ENCODE data around the gene CDT1.

Gene CDT1

GRCh38 chr16:88838566-88838965 is 35.0 kb downstream of the CDT1 start:
- Histone ChIP-seq H3K9ac (ENCODE audit: low read depth in 1 of 2, low read length in 2 of 2) (no peak overlapping the region), H3K36me3 (ENCODE audit: control insufficient read depth in 2 of 2, insufficient read depth in 2 of 2, low read length in 2 of 2) (peaks cover 17 to 26% of the 10 kb centered on the region in 2 donors), H3K4me1 (ENCODE audit: control insufficient read depth in 2 of 2, insufficient read depth in 2 of 2, low read length in 2 of 2) (no peaks in the 10 kb centered on the region), H3K27me3 (ENCODE audit: control insufficient read depth in 2 of 2, insufficient read depth in 2 of 2, low read length in 2 of 2) (no peaks in the 10 kb centered on the region), H3K4me3 (ENCODE audit: low read length in 2 of 2) (no peak overlapping the region), H3K9me3 (ENCODE audit: control insufficient read depth in 2 of 2, low read length in 2 of 2) (no peaks in the 10 kb centered on the region), H3K27ac (ENCODE audit: low read depth in 2 of 2, low read length in 2 of 2) (no peak overlapping the region)

GRCh38 chr16:88839026-88839529 is 35.5 kb downstream of the CDT1 start:
- H3K4me3 ChIP-seq (ENCODE audit: low read length in 2 of 2), result no peak overlapping the region
- H3K9me3 ChIP-seq (ENCODE audit: control insufficient read depth in 2 of 2, low read length in 2 of 2), result no peaks in the 10 kb centered on the region
- H3K4me1 ChIP-seq (ENCODE audit: control insufficient read depth in 2 of 2, insufficient read depth in 2 of 2, low read length in 2 of 2), result no peaks in the 10 kb centered on the region
- no peak overlapping the region for H3K27ac ChIP-seq (ENCODE audit: low read depth in 2 of 2, low read length in 2 of 2)
- H3K36me3 ChIP-seq (ENCODE audit: control insufficient read depth in 2 of 2, insufficient read depth in 2 of 2, low read length in 2 of 2), result peaks cover 17 to 26% of the 10 kb centered on the region in 2 donors
- no peak overlapping the region for H3K9ac ChIP-seq (ENCODE audit: low read depth in 1 of 2, low read length in 2 of 2)
- no peaks in the 10 kb centered on the region for H3K27me3 ChIP-seq (ENCODE audit: control insufficient read depth in 2 of 2, insufficient read depth in 2 of 2, low read length in 2 of 2)

GRCh38 chr16:88839745-88840599 is 36.4 kb downstream of the CDT1 start:
- Histone ChIP-seq H3K27me3 (ENCODE audit: control insufficient read depth in 2 of 2, insufficient read depth in 2 of 2, low read length in 2 of 2) (no peaks in the 10 kb centered on the region), H3K4me3 (ENCODE audit: low read length in 2 of 2) (no peak overlapping the region), H3K27ac (ENCODE audit: low read depth in 2 of 2, low read length in 2 of 2) (no peak overlapping the region), H3K9ac (ENCODE audit: low read depth in 1 of 2, low read length in 2 of 2) (no peak overlapping the region), H3K36me3 (ENCODE audit: control insufficient read depth in 2 of 2, insufficient read depth in 2 of 2, low read length in 2 of 2) (peaks cover 17 to 26% of the 10 kb centered on the region in 2 donors), H3K9me3 (ENCODE audit: control insufficient read depth in 2 of 2, low read length in 2 of 2) (no peaks in the 10 kb centered on the region), H3K4me1 (ENCODE audit: control insufficient read depth in 2 of 2, insufficient read depth in 2 of 2, low read length in 2 of 2) (no peaks in the 10 kb centered on the region)

- Histone ChIP-seq H3K36me3 (ENCODE audit: control insufficient read depth in 2 of 2, insufficient read depth in 2 of 2, low read length in 2 of 2) (peaks cover 13 to 22% of the 10 kb centered on the region in 2 donors), H3K27ac (ENCODE audit: low read depth in 2 of 2, low read length in 2 of 2) (no peak overlapping the region), H3K4me3 (ENCODE audit: low read length in 2 of 2) (no peak overlapping the region), H3K9me3 (ENCODE audit: control insufficient read depth in 2 of 2, low read length in 2 of 2) (no peaks in the 10 kb centered on the region), H3K9ac (ENCODE audit: low read depth in 1 of 2, low read length in 2 of 2) (no peak overlapping the region), H3K4me1 (ENCODE audit: control insufficient read depth in 2 of 2, insufficient read depth in 2 of 2, low read length in 2 of 2) (no peaks in the 10 kb centered on the region), H3K27me3 (ENCODE audit: control insufficient read depth in 2 of 2, insufficient read depth in 2 of 2, low read length in 2 of 2) (no peaks in the 10 kb centered on the region)
Observed at GRCh38 chr16:88840600-88841215, 37.1 kb downstream of the CDT1 start.

- Histone ChIP-seq H3K27ac (ENCODE audit: low read depth in 2 of 2, low read length in 2 of 2) (no peak overlapping the region), H3K36me3 (ENCODE audit: control insufficient read depth in 2 of 2, insufficient read depth in 2 of 2, low read length in 2 of 2) (peaks cover 10 to 22% of the 10 kb centered on the region in 2 donors), H3K4me1 (ENCODE audit: control insufficient read depth in 2 of 2, insufficient read depth in 2 of 2, low read length in 2 of 2) (no peaks in the 10 kb centered on the region)
Observed at GRCh38 chr16:88841521-88842307, 38.1 kb downstream of the CDT1 start.

GRCh38 chr16:88842308-88842756 is 38.7 kb downstream of the CDT1 start:
- Histone ChIP-seq H3K4me3 (ENCODE audit: low read length in 2 of 2) (no peak overlapping the region), H3K27me3 (ENCODE audit: control insufficient read depth in 2 of 2, insufficient read depth in 2 of 2, low read length in 2 of 2) (no peaks in the 10 kb centered on the region), H3K27ac (ENCODE audit: low read depth in 2 of 2, low read length in 2 of 2) (no peak overlapping the region), H3K9me3 (ENCODE audit: control insufficient read depth in 2 of 2, low read length in 2 of 2) (no peaks in the 10 kb centered on the region), H3K36me3 (ENCODE audit: control insufficient read depth in 2 of 2, insufficient read depth in 2 of 2, low read length in 2 of 2) (peaks cover 10 to 22% of the 10 kb centered on the region in 2 donors), H3K4me1 (ENCODE audit: control insufficient read depth in 2 of 2, insufficient read depth in 2 of 2, low read length in 2 of 2) (no peaks in the 10 kb centered on the region), H3K9ac (ENCODE audit: low read depth in 1 of 2, low read length in 2 of 2) (no peak overlapping the region)

More at GRCh38 chr16:88841521-88842307, 38.1 kb downstream of the CDT1 start:
- no peak overlapping the region for H3K9ac ChIP-seq (ENCODE audit: low read depth in 1 of 2, low read length in 2 of 2)
- H3K4me3 ChIP-seq (ENCODE audit: low read length in 2 of 2), result no peak overlapping the region
- no peaks in the 10 kb centered on the region for H3K9me3 ChIP-seq (ENCODE audit: control insufficient read depth in 2 of 2, low read length in 2 of 2)
- no peaks in the 10 kb centered on the region for H3K27me3 ChIP-seq (ENCODE audit: control insufficient read depth in 2 of 2, insufficient read depth in 2 of 2, low read length in 2 of 2)

GRCh38 chr16:88842806-88843205 is 39.2 kb downstream of the CDT1 start:
- Histone ChIP-seq H3K4me3 (ENCODE audit: low read length in 2 of 2) (no peak overlapping the region), H3K9me3 (ENCODE audit: control insufficient read depth in 2 of 2, low read length in 2 of 2) (no peaks in the 10 kb centered on the region), H3K36me3 (ENCODE audit: control insufficient read depth in 2 of 2, insufficient read depth in 2 of 2, low read length in 2 of 2) (peaks cover 10 to 20% of the 10 kb centered on the region in 2 donors)

GRCh38 chr16:88843256-88843655 is 39.7 kb downstream of the CDT1 start:
- Histone ChIP-seq H3K9ac (ENCODE audit: low read depth in 1 of 2, low read length in 2 of 2) (no peak overlapping the region), H3K27me3 (ENCODE audit: control insufficient read depth in 2 of 2, insufficient read depth in 2 of 2, low read length in 2 of 2) (no peaks in the 10 kb centered on the region), H3K9me3 (ENCODE audit: control insufficient read depth in 2 of 2, low read length in 2 of 2) (no peaks in the 10 kb centered on the region), H3K27ac (ENCODE audit: low read depth in 2 of 2, low read length in 2 of 2) (no peak overlapping the region), H3K4me3 (ENCODE audit: low read length in 2 of 2) (no peak overlapping the region), H3K36me3 (ENCODE audit: control insufficient read depth in 2 of 2, insufficient read depth in 2 of 2, low read length in 2 of 2) (peaks cover 10 to 20% of the 10 kb centered on the region in 2 donors), H3K4me1 (ENCODE audit: control insufficient read depth in 2 of 2, insufficient read depth in 2 of 2, low read length in 2 of 2) (no peaks in the 10 kb centered on the region)

More at GRCh38 chr16:88842806-88843205, 39.2 kb downstream of the CDT1 start:
- no peak overlapping the region for H3K9ac ChIP-seq (ENCODE audit: low read depth in 1 of 2, low read length in 2 of 2)
- H3K27me3 ChIP-seq (ENCODE audit: control insufficient read depth in 2 of 2, insufficient read depth in 2 of 2, low read length in 2 of 2), result no peaks in the 10 kb centered on the region
- no peaks in the 10 kb centered on the region for H3K4me1 ChIP-seq (ENCODE audit: control insufficient read depth in 2 of 2, insufficient read depth in 2 of 2, low read length in 2 of 2)
- H3K27ac ChIP-seq (ENCODE audit: low read depth in 2 of 2, low read length in 2 of 2), result no peak overlapping the region

GRCh38 chr16:88844419-88845036 is 40.9 kb downstream of the CDT1 start:
- no peaks in the 10 kb centered on the region for H3K4me1 ChIP-seq (ENCODE audit: control insufficient read depth in 2 of 2, insufficient read depth in 2 of 2, low read length in 2 of 2)
- no peak overlapping the region for H3K4me3 ChIP-seq (ENCODE audit: low read length in 2 of 2)
- no peak overlapping the region for H3K27ac ChIP-seq (ENCODE audit: low read depth in 2 of 2, low read length in 2 of 2)
- no peaks in the 10 kb centered on the region for H3K27me3 ChIP-seq (ENCODE audit: control insufficient read depth in 2 of 2, insufficient read depth in 2 of 2, low read length in 2 of 2)
- H3K9ac ChIP-seq (ENCODE audit: low read depth in 1 of 2, low read length in 2 of 2), result no peak overlapping the region
- no peaks in the 10 kb centered on the region for H3K9me3 ChIP-seq (ENCODE audit: control insufficient read depth in 2 of 2, low read length in 2 of 2)
- H3K36me3 ChIP-seq (ENCODE audit: control insufficient read depth in 2 of 2, insufficient read depth in 2 of 2, low read length in 2 of 2), result peaks cover 10 to 18% of the 10 kb centered on the region in 2 donors

Data from mucosa of rectum (tissue), 2 donors.